ENCODE measurements around the gene MARCHF7. TPM values are rescaled to one million over a fixed set of nuclear protein-coding genes. Genes with fewer than 3 reads are reported as not detected.

Gene MARCHF7
- total RNA-seq, 1 donor from 2014 or later: 394 TPM

DNA sequence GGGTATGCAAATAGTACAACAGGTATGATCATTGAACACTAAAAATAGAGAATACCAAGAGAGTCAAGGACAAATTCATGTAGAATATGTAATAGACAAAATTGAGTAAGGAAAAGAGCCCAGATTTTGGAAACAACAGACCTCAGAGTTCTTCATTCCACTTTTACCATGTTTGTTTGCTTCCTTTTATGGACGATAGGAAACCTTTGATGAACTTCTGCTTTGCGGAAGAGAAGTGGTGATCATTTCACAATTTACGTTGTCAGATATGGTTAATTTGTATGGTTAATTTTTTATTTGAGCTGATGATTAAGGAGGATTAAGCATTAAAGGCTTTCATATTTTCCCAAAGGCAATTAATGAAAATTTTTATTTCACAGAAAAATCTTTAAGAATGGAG is 16.3 kb downstream of the MARCHF7 start:
- peaks cover 36% of the 10 kb centered on the region for H3K9me3 Mint-ChIP-seq
- no peak overlapping the region for H3K4me2 ChIP-seq
- no peaks in the 10 kb centered on the region for H3K4me1 ChIP-seq
- no peak for DNase-seq (ENCODE audit: low spot score)
- no peaks in the 10 kb centered on the region for H3F3A ChIP-seq (ENCODE audit: low read depth)
- no peaks in the 10 kb centered on the region for H3K4me1 Mint-ChIP-seq
- H3K27ac ChIP-seq: no peak overlapping the region
- H2AFZ ChIP-seq (replicated peaks): no peak overlapping the region
- H3K9me3 ChIP-seq (ENCODE audit: low read depth): peaks cover 7% of the 10 kb centered on the region
- H4K20me1 ChIP-seq (ENCODE audit: low read depth): peaks cover 70% of the 10 kb centered on the region
- H3K4me3 Mint-ChIP-seq: no peak overlapping the region
- TF ChIP-seq, protein P1, sequence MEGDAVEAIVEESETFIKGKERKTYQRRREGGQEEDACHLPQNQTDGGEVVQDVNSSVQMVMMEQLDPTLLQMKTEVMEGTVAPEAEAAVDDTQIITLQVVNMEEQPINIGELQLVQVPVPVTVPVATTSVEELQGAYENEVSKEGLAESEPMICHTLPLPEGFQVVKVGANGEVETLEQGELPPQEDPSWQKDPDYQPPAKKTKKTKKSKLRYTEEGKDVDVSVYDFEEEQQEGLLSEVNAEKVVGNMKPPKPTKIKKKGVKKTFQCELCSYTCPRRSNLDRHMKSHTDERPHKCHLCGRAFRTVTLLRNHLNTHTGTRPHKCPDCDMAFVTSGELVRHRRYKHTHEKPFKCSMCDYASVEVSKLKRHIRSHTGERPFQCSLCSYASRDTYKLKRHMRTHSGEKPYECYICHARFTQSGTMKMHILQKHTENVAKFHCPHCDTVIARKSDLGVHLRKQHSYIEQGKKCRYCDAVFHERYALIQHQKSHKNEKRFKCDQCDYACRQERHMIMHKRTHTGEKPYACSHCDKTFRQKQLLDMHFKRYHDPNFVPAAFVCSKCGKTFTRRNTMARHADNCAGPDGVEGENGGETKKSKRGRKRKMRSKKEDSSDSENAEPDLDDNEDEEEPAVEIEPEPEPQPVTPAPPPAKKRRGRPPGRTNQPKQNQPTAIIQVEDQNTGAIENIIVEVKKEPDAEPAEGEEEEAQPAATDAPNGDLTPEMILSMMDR (IDR thresholded peaks at IDR 0.05): no peak
- TF ChIP-seq EZH2phosphoT487 (IDR thresholded peaks at IDR 0.05) (no peak), EZH2 (IDR thresholded peaks at IDR 0.05) (no peak)
- peaks cover 58% of the 10 kb centered on the region for H3K36me3 Mint-ChIP-seq
- peaks cover 100% of the 10 kb centered on the region for H3K79me2 ChIP-seq (ENCODE audit: low read depth)
- peaks cover 38% of the 10 kb centered on the region for H3K36me3 ChIP-seq
- H3K4me3 ChIP-seq: no peak overlapping the region
- peaks cover 2% of the 10 kb centered on the region for H3K27me3 Mint-ChIP-seq (ENCODE audit: insufficient read depth, low read depth)
- no peak overlapping the region for H3K27ac Mint-ChIP-seq
- no peak overlapping the region for H3K9ac ChIP-seq
- no peaks in the 10 kb centered on the region for H3K27me3 ChIP-seq

DNA sequence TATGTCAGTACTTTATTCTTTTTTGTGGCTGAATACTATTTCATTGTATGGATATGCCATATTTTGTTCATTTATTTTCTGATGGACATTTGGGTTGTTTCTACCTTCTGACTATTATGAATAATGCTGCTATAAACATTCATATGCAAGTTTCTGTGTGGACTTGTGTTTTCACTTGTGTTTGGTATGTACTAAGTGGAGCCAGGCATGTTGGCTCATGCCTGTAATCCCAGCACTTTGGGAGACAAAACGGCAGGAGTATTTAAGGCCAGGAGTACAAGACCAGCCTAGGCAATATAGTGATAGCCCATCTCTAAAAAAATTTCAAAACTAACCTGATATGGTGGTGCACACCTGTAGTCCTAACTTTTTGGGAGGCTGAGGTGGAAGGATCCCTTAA is 23.3 kb downstream of the MARCHF7 start:
- no peak overlapping the region for H3K4me3 ChIP-seq
- H4K20me1 ChIP-seq (ENCODE audit: low read depth): peaks cover 80% of the 10 kb centered on the region
- H3F3A ChIP-seq (ENCODE audit: low read depth): no peaks in the 10 kb centered on the region
- no peak overlapping the region for H3K4me3 Mint-ChIP-seq
- no peak overlapping the region for H3K27ac Mint-ChIP-seq
- TF ChIP-seq, protein P1 (IDR thresholded peaks at IDR 0.05): no peak
- TF ChIP-seq EZH2phosphoT487 (IDR thresholded peaks at IDR 0.05) (no peak), EZH2 (IDR thresholded peaks at IDR 0.05) (no peak)
- no peaks in the 10 kb centered on the region for H3K9me3 ChIP-seq (ENCODE audit: low read depth)
- no peaks in the 10 kb centered on the region for H3K4me1 ChIP-seq
- peaks cover 2% of the 10 kb centered on the region for H3K27me3 Mint-ChIP-seq (ENCODE audit: insufficient read depth, low read depth)
- H3K27ac ChIP-seq: no peak overlapping the region
- no peak overlapping the region for H3K9ac ChIP-seq
- H3K4me1 Mint-ChIP-seq: no peaks in the 10 kb centered on the region
- peaks cover 43% of the 10 kb centered on the region for H3K36me3 ChIP-seq
- no peak for DNase-seq (ENCODE audit: low spot score)
- no peaks in the 10 kb centered on the region for H3K9me3 Mint-ChIP-seq
- no peak overlapping the region for H3K4me2 ChIP-seq
- peaks cover 99% of the 10 kb centered on the region for H3K79me2 ChIP-seq (ENCODE audit: low read depth)
- no peaks in the 10 kb centered on the region for H3K27me3 ChIP-seq
- H2AFZ ChIP-seq (replicated peaks): no peak overlapping the region
- H3K36me3 Mint-ChIP-seq: peaks cover 34% of the 10 kb centered on the region

DNA sequence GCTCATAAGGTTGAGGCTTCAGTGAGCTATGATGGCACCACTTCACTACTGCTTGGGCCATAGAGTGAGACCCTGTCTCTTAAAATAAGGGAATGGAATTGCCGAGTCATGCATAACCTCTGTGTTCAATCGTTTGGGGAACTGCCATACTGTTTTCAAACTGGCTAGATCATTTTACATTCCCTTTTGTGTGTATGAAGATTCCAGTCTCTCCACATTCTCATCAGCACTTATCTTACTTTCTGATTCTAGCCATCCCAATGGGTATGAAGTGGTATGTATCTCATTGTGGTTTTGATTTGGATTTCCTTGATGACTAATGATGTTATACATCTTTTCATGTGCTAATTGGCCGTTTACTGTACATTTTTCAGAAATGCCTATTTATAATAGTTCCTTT is 23.7 kb downstream of the MARCHF7 start:
- Histone ChIP-seq H3F3A (ENCODE audit: low read depth) (no peaks in the 10 kb centered on the region), H3K4me2 (no peak overlapping the region), H3K27ac (no peak overlapping the region), H3K27me3 (no peaks in the 10 kb centered on the region), H3K4me1 (no peaks in the 10 kb centered on the region), H3K36me3 (peaks cover 39% of the 10 kb centered on the region), H3K9ac (no peak overlapping the region), H2AFZ (replicated peaks) (no peak overlapping the region), H3K79me2 (ENCODE audit: low read depth) (peaks cover 99% of the 10 kb centered on the region), H3K9me3 (ENCODE audit: low read depth) (no peaks in the 10 kb centered on the region), H4K20me1 (ENCODE audit: low read depth) (peaks cover 78% of the 10 kb centered on the region), H3K4me3 (no peak overlapping the region)
- no peak for DNase-seq (ENCODE audit: low spot score)
- Mint-ChIP-seq H3K36me3 (peaks cover 30% of the 10 kb centered on the region), H3K27me3 (ENCODE audit: insufficient read depth, low read depth) (peaks cover 2% of the 10 kb centered on the region), H3K27ac (no peak overlapping the region), H3K9me3 (no peaks in the 10 kb centered on the region), H3K4me1 (no peaks in the 10 kb centered on the region), H3K4me3 (no peak overlapping the region)
- no peak for TF ChIP-seq EZH2 (IDR thresholded peaks at IDR 0.05)
- TF ChIP-seq, protein P1 (IDR thresholded peaks at IDR 0.05): no peak
- TF ChIP-seq EZH2phosphoT487 (IDR thresholded peaks at IDR 0.05): no peak

All from neural progenitor cell (in vitro differentiated cells).